H1 (cell line): ENCODE measurements around the gene SLC11A1. TPM values are rescaled to one million over a fixed set of nuclear protein-coding genes. Genes with fewer than 3 reads are reported as not detected.

ENCODE experiments used
- CTCF ChIA-PET: fragments of 300-600 bp; sonication (Branson Sonifier 250); formaldehyde crosslinking; loops from one replicate; lab custom pipeline; 2021; ENCODE audit not compliant: partially characterized antibody; lab: Charles Lee
- POLR2A ChIA-PET: fragments of 300-600 bp; sonication (Branson Sonifier 250); formaldehyde crosslinking; loops from one replicate; lab custom pipeline; 2021; ENCODE audit warnings: inconsistent platforms; ENCODE audit not compliant: partially characterized antibody; lab: Charles Lee
- DNase-seq, 2 experiments: peaks; one replicate each; pipeline versions ENCODE4 v3.0.0 to v3.0.0-alpha.2; 2010 to 2022; ENCODE audit warnings: low spot score in 2 of 2, low read depth in 1 of 2, mixed read lengths in 1 of 2
- FAIRE-seq: peaks from 2 replicates; lab custom pipeline; 2011; peaks lifted over from hg19 to GRCh38; lab: Jason Lieb, UNC
- H2AFZ ChIP-seq: 2 replicates; pipeline ENCODE4 v1.8.1; 2012; ENCODE audit warnings: low read length, inconsistent platforms
- H2AK5ac ChIP-seq: 2 replicates; pipeline ENCODE4 v1.6.1; 2013; ENCODE audit warnings: low read depth, low read length
- H2BK120ac ChIP-seq: replicated peaks from 2 replicates; pipeline ENCODE3; 2013; ENCODE audit warnings: low read depth, low read length, inconsistent platforms
- H2BK12ac ChIP-seq: 2 replicates; pipeline ENCODE4 v1.6.1; 2013; ENCODE audit warnings: low read depth, low read length
- H2BK15ac ChIP-seq: 2 replicates; pipeline ENCODE4 v1.6.1; 2013; ENCODE audit warnings: low read length
- H2BK20ac ChIP-seq: 2 replicates; pipeline ENCODE4 v1.6.1; 2013; ENCODE audit warnings: low read length
- H2BK5ac ChIP-seq: 2 replicates; pipeline ENCODE4 v1.6.1; 2013; ENCODE audit warnings: low read depth, low read length
- H3K14ac ChIP-seq: 2 replicates; pipeline ENCODE4 v1.6.1; 2013; ENCODE audit warnings: inconsistent platforms; ENCODE audit not compliant: insufficient read length
- H3K18ac ChIP-seq: 2 replicates; pipeline ENCODE4 v1.6.1; 2013; ENCODE audit warnings: low read length; ENCODE audit errors: extremely low read depth
- H3K23ac ChIP-seq: 2 replicates; pipeline ENCODE4 v1.6.1; 2013; ENCODE audit warnings: inconsistent platforms; ENCODE audit not compliant: insufficient read length
- H3K23me2 ChIP-seq: 2 replicates; pipeline ENCODE4 v1.6.1; 2013; ENCODE audit warnings: low read depth, low read length
- H3K27ac ChIP-seq: 2 replicates; pipeline ENCODE4 v1.6.1; 2011; ENCODE audit warnings: low read depth, low read length, inconsistent platforms
- H3K27me3 ChIP-seq, 4 experiments: replicated peaks in 1 of 4; 1 replicate in 1 of 4; 2 replicates in 3 of 4; pipeline versions ENCODE4 v1.6.1 to v1.8.1; 2011 to 2013; ENCODE audit warnings: low read length in 3 of 4, mild to moderate bottlenecking in 3 of 4, inconsistent platforms in 2 of 4, mixed read lengths in 2 of 4, moderate library complexity in 1 of 4; ENCODE audit not compliant: control insufficient read depth in 3 of 4, insufficient read depth in 3 of 4; ENCODE audit errors: extremely low read depth in 1 of 4
- H3K36me3 ChIP-seq, 4 experiments: 2 replicates each; pipeline versions ENCODE4 v1.6.1 to v1.8.1; 2011 to 2013; ENCODE audit warnings: mild to moderate bottlenecking in 4 of 4, low read length in 3 of 4, moderate library complexity in 2 of 4, control low read depth in 1 of 4, inconsistent platforms in 1 of 4; ENCODE audit not compliant: insufficient read depth in 4 of 4, control insufficient read depth in 2 of 4
- H3K4ac ChIP-seq: replicated peaks from 2 replicates; pipeline ENCODE3; 2013; ENCODE audit warnings: low read length, low read depth, mixed read lengths, inconsistent platforms; ENCODE audit not compliant: insufficient read length
- H3K4me1 ChIP-seq, 4 experiments: replicated peaks in 1 of 4; 1 replicate in 1 of 4; 2 replicates in 3 of 4; pipeline versions ENCODE4 v1.6.1 to v1.8.1; 2011 to 2013; ENCODE audit warnings: low read length in 3 of 4, inconsistent platforms in 2 of 4, mixed read lengths in 1 of 4; ENCODE audit not compliant: insufficient read depth in 4 of 4, control insufficient read depth in 3 of 4
- H3K4me2 ChIP-seq, 2 experiments: 2 replicates each; pipeline versions ENCODE4 v1.6.1 to v1.8.1; 2011 to 2013; ENCODE audit warnings: low read depth in 2 of 2, low read length in 2 of 2, control low read depth in 1 of 2, inconsistent platforms in 1 of 2, mild to moderate bottlenecking in 1 of 2; ENCODE audit not compliant: insufficient read depth in 1 of 2
- H3K4me3 ChIP-seq, 4 experiments: fragments of 200-600, 300-600 bp in 1 of 4; sonication (generic), shearing (Covaris generic), sonication (Bioruptor Twin) in 1 of 4; 2 replicates each; pipeline versions ENCODE4 v1.5.1 to v1.8.1; 2011 to 2016; ENCODE audit warnings: low read length in 4 of 4, low read depth in 3 of 4, control low read depth in 2 of 4, inconsistent platforms in 2 of 4, mild to moderate bottlenecking in 2 of 4, mixed read lengths in 1 of 4, moderate library complexity in 1 of 4; ENCODE audit not compliant: insufficient read depth in 2 of 4; ENCODE audit errors: extremely low read depth in 1 of 4
- H3K56ac ChIP-seq: replicated peaks from 2 replicates; pipeline ENCODE3; 2013; ENCODE audit warnings: low read depth, mild to moderate bottlenecking, mixed read lengths, low read length, inconsistent platforms; ENCODE audit not compliant: insufficient read length
- H3K79me1 ChIP-seq: 2 replicates; pipeline ENCODE4 v1.6.1; 2013; ENCODE audit warnings: low read depth, low read length, control low read depth
- H3K79me2 ChIP-seq, 2 experiments: 2 replicates each; pipeline versions ENCODE4 v1.6.1 to v1.8.1; 2012 to 2013; ENCODE audit warnings: low read length in 2 of 2, mild to moderate bottlenecking in 2 of 2, inconsistent platforms in 1 of 2; ENCODE audit not compliant: insufficient read depth in 2 of 2, control insufficient read depth in 1 of 2
- H3K9ac ChIP-seq, 4 experiments: replicated peaks in 1 of 4; 1 replicate in 1 of 4; 2 replicates in 3 of 4; pipeline versions ENCODE4 v1.6.1 to v1.8.1; 2011 to 2013; ENCODE audit warnings: low read depth in 3 of 4, low read length in 3 of 4, control low read depth in 2 of 4, mild to moderate bottlenecking in 2 of 4, moderate library complexity in 2 of 4, inconsistent platforms in 1 of 4; ENCODE audit errors: extremely low read depth in 1 of 4
- H3K9me3 ChIP-seq, 2 experiments: 2 replicates each; pipeline versions ENCODE4 v1.6.1 to v1.8.1; 2012 to 2013; ENCODE audit warnings: mild to moderate bottlenecking in 2 of 2, moderate library complexity in 2 of 2, control low read depth in 1 of 2, inconsistent platforms in 1 of 2, low read depth in 1 of 2, low read length in 1 of 2, mixed read lengths in 1 of 2; ENCODE audit not compliant: insufficient read depth in 2 of 2
- H4K20me1 ChIP-seq, 2 experiments: replicated peaks in 1 of 2; 2 replicates each; pipeline versions ENCODE3 to v1.8.1; 2011 to 2013; ENCODE audit warnings: inconsistent platforms in 2 of 2, low read length in 2 of 2, mild to moderate bottlenecking in 1 of 2; ENCODE audit not compliant: insufficient read depth in 2 of 2, control insufficient read depth in 1 of 2
- H4K5ac ChIP-seq: 2 replicates; pipeline ENCODE4 v1.6.1; 2013; ENCODE audit warnings: low read length, low read depth, mixed read lengths, inconsistent platforms; ENCODE audit not compliant: insufficient read length
- H4K8ac ChIP-seq: 2 replicates; pipeline ENCODE4 v1.8.0; 2013; ENCODE audit warnings: mild to moderate bottlenecking, moderate library complexity, low read length, inconsistent platforms; ENCODE audit not compliant: insufficient read depth; ENCODE audit errors: extremely low read depth
- H4K91ac ChIP-seq: replicated peaks from 2 replicates; pipeline ENCODE3; 2013; ENCODE audit warnings: low read length, mixed read lengths, inconsistent platforms; ENCODE audit not compliant: insufficient read length
- BRCA1 ChIP-seq: IDR thresholded peaks from 2 replicates; pipeline ENCODE4 v1.6.1; 2012; ENCODE audit warnings: low read depth, low read length, improper control_type of control experiment
- CBX8 ChIP-seq: fragments of 300-800, 300-1000 bp; sonication (generic); IDR thresholded peaks from 2 replicates; pipeline ENCODE4 v1.7.1; 2016; ENCODE audit warnings: low read depth, low read length, borderline replicate concordance
- KDM1A ChIP-seq: fragments of 200-600, 300-600 bp; sonication (generic); IDR thresholded peaks from 2 replicates; pipeline ENCODE4 v1.7.1; 2016; ENCODE audit warnings: mild to moderate bottlenecking, low read length, borderline replicate concordance
- POLR2A ChIP-seq, 2 experiments: IDR thresholded peaks; 1 replicate in 1 of 2; 2 replicates in 1 of 2; pipeline ENCODE4 v1.6.1; 2011; ENCODE audit warnings: low read depth in 2 of 2, low read length in 2 of 2, mild to moderate bottlenecking in 2 of 2; ENCODE audit errors: control extremely low read depth in 1 of 2
- WGBS, 2 experiments: shearing (Covaris generic) in 1 of 2; methylation state at CpG; one replicate each; pipeline versions ENCODE4 v1.1.6 to v1.1.7; 2013 to 2015; ENCODE audit warnings: low lambda C conversion rate in 2 of 2, mixed read lengths in 2 of 2, inconsistent platforms in 1 of 2, low coverage in 1 of 2, missing lambda C conversion rate in 1 of 2; ENCODE audit not compliant: insufficient replicate concordance in 2 of 2, insufficient coverage in 1 of 2, insufficient read length in 1 of 2; ENCODE audit errors: extremely low coverage in 1 of 2, missing lambda C conversion rate in 1 of 2; 5-methylcytosine and 5-hydroxymethylcytosine counted together
- polyA plus RNA-seq, 7 experiments: library from polyadenylated mRNA; depleted of rRNA in 3 of 7; stranded (reverse) in 5 of 7; unstranded in 2 of 7; fragments of >200 nt in 5 of 7; fragments of 200-250 nt in 2 of 7; gene quantifications; 1 replicate in 5 of 7; 2 replicates in 1 of 7; 4 replicates in 1 of 7; pipeline versions ENCODE4 v1.2.1 to v1.2.3, GENCODE V29; 2011 to 2013; ENCODE audit warnings: missing spikeins in 2 of 7, mixed read lengths in 2 of 7
- total RNA-seq: library from RNA; stranded (reverse); fragmentation: NEBNext Ultra II Directional; extraction: Animal tissue kit (Norgen Biotek cat#: 25700); gene quantifications from 2 replicates; pipeline ENCODE4 v1.2.1, GENCODE V29; 2021

SLC11A1 gene
- total and polyA plus RNA-seq, 2 of the 8 experiments (the other 6 are each of a cell fraction or from before 2014, with no cell fraction given), result 0.20 to 0.43 TPM

DNA sequence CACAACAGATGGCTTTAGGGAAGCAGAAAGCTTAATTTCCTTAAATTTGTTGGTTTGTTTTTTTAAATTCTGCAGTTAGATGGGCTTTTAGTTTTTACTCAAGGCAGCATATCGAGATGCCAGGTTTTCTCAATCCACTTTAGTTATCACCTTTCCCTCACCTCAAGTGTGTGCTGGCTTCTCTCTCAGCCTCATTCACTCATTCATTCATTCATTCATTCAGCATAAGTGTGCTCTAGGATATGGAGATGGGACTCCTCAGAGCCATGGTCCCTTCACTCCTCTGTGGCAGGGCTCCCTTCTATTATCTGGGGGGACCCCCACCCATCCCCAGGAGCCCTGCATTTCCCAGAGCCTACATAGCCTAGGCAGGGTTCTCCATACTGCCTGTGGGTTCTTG lies 55.9 kb downstream of the SLC11A1 start:
- H3K27ac ChIP-seq, result no peak overlapping the region
- H3K4ac ChIP-seq, result no peak overlapping the region
- H4K5ac ChIP-seq, result no peak overlapping the region
- POLR2A ChIA-PET, result no interaction called here
- CTCF ChIA-PET, result interaction anchor here (0.8 kb wide), 1 partner anchor 27 kb away, joined by 3 read pairs; no protein-coding TSS in a partner anchor
- no peaks in the 10 kb centered on the region for H3K4me1 ChIP-seq
- no peak overlapping the region for H3K4me2 ChIP-seq
- no peak overlapping the region for H2BK120ac ChIP-seq
- H3K23me2 ChIP-seq, result no peaks in the 10 kb centered on the region
- no peak overlapping the region for H3K56ac ChIP-seq
- no peaks in the 10 kb centered on the region for H3K79me2 ChIP-seq
- no peak overlapping the region for H3K9ac ChIP-seq
- H4K20me1 ChIP-seq, result no peaks in the 10 kb centered on the region
- H4K91ac ChIP-seq, result no peak overlapping the region
- no peak overlapping the region for H2BK20ac ChIP-seq
- no peak overlapping the region for H3K14ac ChIP-seq
- no peak overlapping the region for H2BK15ac ChIP-seq
- FAIRE-seq, result no peak
- H2BK5ac ChIP-seq, result no peak overlapping the region
- no peaks in the 10 kb centered on the region for H3K27me3 ChIP-seq
- no peak for DNase-seq
- H3K4me3 ChIP-seq, result no peak overlapping the region
- no peak overlapping the region for H3K23ac ChIP-seq
- no peak overlapping the region for H2AFZ ChIP-seq
- no peak overlapping the region for H2BK12ac ChIP-seq
- no peaks in the 10 kb centered on the region; a peak in 1 of 8 replicates for H3K36me3 ChIP-seq
- 88% methylated on average over 1 of the region's 1 CpG; no CpG with 5 or more reads in 1 of the 2 experiments for WGBS, 2 experiments
- no peak overlapping the region for H2AK5ac ChIP-seq
- no peaks in the 10 kb centered on the region for H3K9me3 ChIP-seq
- no peak overlapping the region for H3K18ac ChIP-seq
- no peak overlapping the region for H4K8ac ChIP-seq
- H3K79me1 ChIP-seq, result no peaks in the 10 kb centered on the region
- TF ChIP-seq KDM1A, result no peak
- no peak for TF ChIP-seq CBX8
- TF ChIP-seq BRCA1, result no peak
- TF ChIP-seq POLR2A (IDR thresholded peaks at IDR 0.05; ENCODE audit: control extremely low read depth in 1 of 2, low read depth in 2 of 2, low read length in 2 of 2), result no peak
